NCI-H82 (cell line): ENCODE data around the gene CYSLTR2.

Source experiments
- DNase-seq: peaks from one replicate; lab custom pipeline; 2025; lab: John Stamatoyannopoulos, UW

CYSLTR2 gene

GRCh38 chr13:48653472-48653939, at the start of gene CYSLTR2:
Gene CYSLTR2, plus strand, starts transcription at chr13:48653929. Its CDS starts 52,889 bp downstream, at chr13:48706818.
- peak; percentile 67 for DNase-seq

GRCh38 chr13:48615049-48615448, 38.7 kb upstream of the CYSLTR2 start:
- DNase-seq: no peak

- DNase-seq: no peak
Measured at GRCh38 chr13:48618937-48619336, 34.8 kb upstream of the CYSLTR2 start.

GRCh38 chr13:48621056-48621455, 32.7 kb upstream of the CYSLTR2 start:
- no peak for DNase-seq

GRCh38 chr13:48624016-48624415, 29.7 kb upstream of the CYSLTR2 start:
- no peak for DNase-seq

- no peak for DNase-seq
Measured at GRCh38 chr13:48624858-48625257, 28.9 kb upstream of the CYSLTR2 start.

GRCh38 chr13:48625413-48626076, 28.2 kb upstream of the CYSLTR2 start:
- DNase-seq: no peak

- no peak for DNase-seq
Measured at GRCh38 chr13:48626077-48626449, 27.7 kb upstream of the CYSLTR2 start.

GRCh38 chr13:48626726-48627451, 26.8 kb upstream of the CYSLTR2 start:
- DNase-seq: no peak

GRCh38 chr13:48629277-48629676, 24.5 kb upstream of the CYSLTR2 start:
- no peak for DNase-seq

- DNase-seq: no peak
Measured at GRCh38 chr13:48630291-48630690, 23.4 kb upstream of the CYSLTR2 start.

GRCh38 chr13:48630773-48631172, 23.0 kb upstream of the CYSLTR2 start:
- DNase-seq: no peak

- DNase-seq: no peak
Measured at GRCh38 chr13:48631441-48631840, 22.3 kb upstream of the CYSLTR2 start.

- DNase-seq: no peak
Measured at GRCh38 chr13:48633700-48634099, 20.0 kb upstream of the CYSLTR2 start.

- no peak for DNase-seq
Measured at GRCh38 chr13:48634636-48635035, 19.1 kb upstream of the CYSLTR2 start.

GRCh38 chr13:48635478-48635877, 18.3 kb upstream of the CYSLTR2 start:
- DNase-seq: no peak

- no peak for DNase-seq
Measured at GRCh38 chr13:48636550-48636949, 17.2 kb upstream of the CYSLTR2 start.

GRCh38 chr13:48637601-48638000, 16.1 kb upstream of the CYSLTR2 start:
- DNase-seq: no peak

GRCh38 chr13:48640767-48641166, 13.0 kb upstream of the CYSLTR2 start:
- DNase-seq: no peak

- peak; percentile 33 for DNase-seq
Measured at GRCh38 chr13:48641404-48641803, 12.3 kb upstream of the CYSLTR2 start.

GRCh38 chr13:48642061-48642460, 11.7 kb upstream of the CYSLTR2 start:
- no peak for DNase-seq

GRCh38 chr13:48643159-48643558, 10.6 kb upstream of the CYSLTR2 start:
- peak; percentile 59 for DNase-seq

- no peak for DNase-seq
Measured at GRCh38 chr13:48644141-48644540, 9.6 kb upstream of the CYSLTR2 start.

GRCh38 chr13:48644951-48645350, 8.8 kb upstream of the CYSLTR2 start:
- peak; percentile 98 for DNase-seq
